H9 (cell line): ENCODE measurements around the gene DDC. TPM values are rescaled to one million over a fixed set of nuclear protein-coding genes. Genes with fewer than 3 reads are reported as not detected.
"Not testable (repeated sequence)": the region's sequence is repeated elsewhere in the genome, so short reads cannot be mapped to it uniquely, and the experiment has no call there.

Experiments
- DNase-seq: peaks from one replicate; pipeline ENCODE4 v3.0.0-alpha.2; 2017
- H2AFZ ChIP-seq: one replicate; pipeline ENCODE4 v1.6.1; 2013; ENCODE audit warnings: mild to moderate bottlenecking, low read length, control low read depth, moderate library complexity
- H2AK5ac ChIP-seq: 2 replicates; pipeline ENCODE4 v1.6.1; 2013; ENCODE audit warnings: low read length, control low read depth, mixed read lengths; ENCODE audit not compliant: insufficient read length
- H2BK120ac ChIP-seq: one replicate; pipeline ENCODE4 v1.6.1; 2013; ENCODE audit warnings: low read depth, mild to moderate bottlenecking, low read length, control low read depth, inconsistent platforms; ENCODE audit not compliant: poor library complexity, severe bottlenecking
- H2BK12ac ChIP-seq: 2 replicates; pipeline ENCODE4 v1.6.1; 2013; ENCODE audit warnings: low read length, control low read depth, mixed read lengths, low read depth; ENCODE audit not compliant: insufficient read length
- H2BK15ac ChIP-seq: 2 replicates; pipeline ENCODE4 v1.6.1; 2013; ENCODE audit warnings: low read depth, low read length, control low read depth
- H2BK20ac ChIP-seq: one replicate; pipeline ENCODE4 v1.6.1; 2013; ENCODE audit warnings: low read depth, mild to moderate bottlenecking, low read length, control low read depth, inconsistent platforms; ENCODE audit not compliant: poor library complexity, severe bottlenecking
- H2BK5ac ChIP-seq: 2 replicates; pipeline ENCODE4 v1.6.1; 2013; ENCODE audit warnings: low read length, control low read depth, mixed read lengths; ENCODE audit not compliant: insufficient read length
- H3K14ac ChIP-seq: 2 replicates; pipeline ENCODE4 v1.6.1; 2013; ENCODE audit warnings: low read length, control low read depth; ENCODE audit not compliant: insufficient read depth
- H3K18ac ChIP-seq: 2 replicates; pipeline ENCODE4 v1.6.1; 2013; ENCODE audit warnings: low read depth, mild to moderate bottlenecking, mixed read lengths, low read length, control low read depth; ENCODE audit not compliant: insufficient read length
- H3K23ac ChIP-seq: 2 replicates; pipeline ENCODE4 v1.6.1; 2013; ENCODE audit warnings: low read length, control low read depth, mixed read lengths, low read depth; ENCODE audit not compliant: insufficient read length
- H3K23me2 ChIP-seq: 2 replicates; pipeline ENCODE4 v1.6.1; 2013; ENCODE audit warnings: low read depth, mild to moderate bottlenecking, mixed read lengths, low read length, control low read depth; ENCODE audit not compliant: insufficient read length, poor library complexity, severe bottlenecking
- H3K27ac ChIP-seq: 2 replicates; pipeline ENCODE4 v1.5.1; 2013; ENCODE audit warnings: low read length, control low read depth, mixed read lengths, low read depth; ENCODE audit not compliant: insufficient read length
- H3K27me3 ChIP-seq: 2 replicates; pipeline ENCODE4 v1.6.1; 2013; ENCODE audit warnings: low read length, control low read depth, inconsistent platforms; ENCODE audit not compliant: insufficient read depth
- H3K4ac ChIP-seq: 2 replicates; pipeline ENCODE4 v1.6.1; 2013; ENCODE audit warnings: low read depth, mild to moderate bottlenecking, control low read depth, inconsistent platforms, low read length, moderate library complexity
- H3K4me1 ChIP-seq: 2 replicates; pipeline ENCODE4 v1.6.1; 2013; ENCODE audit warnings: low read length, control low read depth, inconsistent platforms; ENCODE audit not compliant: insufficient read depth
- H3K4me2 ChIP-seq: 2 replicates; pipeline ENCODE4 v1.6.1; 2013; ENCODE audit warnings: low read length, control low read depth, mixed read lengths; ENCODE audit not compliant: insufficient read length, insufficient read depth
- H3K56ac ChIP-seq: 2 replicates; pipeline ENCODE4 v1.6.1; 2013; ENCODE audit warnings: low read depth, mild to moderate bottlenecking, mixed read lengths, low read length, control low read depth; ENCODE audit not compliant: insufficient read length
- H3K79me1 ChIP-seq: 2 replicates; pipeline ENCODE4 v1.6.1; 2013; ENCODE audit warnings: low read depth, mild to moderate bottlenecking, moderate library complexity, low read length, control low read depth, inconsistent platforms; ENCODE audit not compliant: insufficient read depth, poor library complexity, severe bottlenecking
- H3K79me2 ChIP-seq: 2 replicates; pipeline ENCODE4 v1.6.1; 2013; ENCODE audit warnings: low read length, control low read depth, inconsistent platforms; ENCODE audit not compliant: insufficient read depth
- H3K9ac ChIP-seq: 2 replicates; pipeline ENCODE4 v1.6.1; 2013; ENCODE audit warnings: low read length, control low read depth, mixed read lengths; ENCODE audit not compliant: insufficient read length; ENCODE audit errors: extremely low read depth
- H3K9me3 ChIP-seq: one replicate; pipeline ENCODE4 v1.6.1; 2013; ENCODE audit warnings: low read depth, low read length, inconsistent platforms; ENCODE audit not compliant: control insufficient read depth
- H3T11ph ChIP-seq: one replicate; pipeline ENCODE4 v1.6.1; 2013; ENCODE audit warnings: mild to moderate bottlenecking, low read length, control low read depth, inconsistent platforms
- H4K20me1 ChIP-seq: one replicate; pipeline ENCODE4 v1.6.1; 2013; ENCODE audit not compliant: control insufficient read depth, insufficient read length, insufficient read depth
- H4K5ac ChIP-seq: 2 replicates; pipeline ENCODE4 v1.6.1; 2013; ENCODE audit warnings: low read depth, mild to moderate bottlenecking, mixed read lengths, low read length, control low read depth; ENCODE audit not compliant: insufficient read length
- H4K8ac ChIP-seq: replicated peaks from 2 replicates; pipeline ENCODE4 v1.6.1; 2013; ENCODE audit warnings: low read length, control low read depth, mixed read lengths, low read depth; ENCODE audit not compliant: insufficient read length
- H4K91ac ChIP-seq: 2 replicates; pipeline ENCODE4 v1.6.1; 2013; ENCODE audit warnings: low read depth, mild to moderate bottlenecking, moderate library complexity, mixed read lengths, low read length, control low read depth; ENCODE audit not compliant: insufficient read length
- H3K27ac Mint-ChIP-seq, 3 experiments: 2 replicates in 2 of 3; 3 replicates in 1 of 3; pipeline ENCODE4 v1.8.0; 2020 to 2021; ENCODE audit warnings: mixed read lengths in 3 of 3, mild to moderate bottlenecking in 1 of 3, moderate library complexity in 1 of 3
- H3K27me3 Mint-ChIP-seq: 2 replicates; pipeline ENCODE4 v1.8.0; 2021; ENCODE audit warnings: low read depth, mild to moderate bottlenecking, moderate library complexity, mixed read lengths
- H3K36me3 Mint-ChIP-seq, 3 experiments: 2 replicates in 2 of 3; 3 replicates in 1 of 3; pipeline ENCODE4 v1.8.0; 2020 to 2021; ENCODE audit warnings: low read depth in 3 of 3, mixed read lengths in 3 of 3; ENCODE audit not compliant: insufficient read depth in 1 of 3
- H3K4me1 Mint-ChIP-seq, 2 experiments: 2 replicates each; pipeline ENCODE4 v1.8.0; 2020; ENCODE audit warnings: mixed read lengths in 2 of 2
- H3K4me3 Mint-ChIP-seq, 2 experiments: 2 replicates in 1 of 2; 3 replicates in 1 of 2; pipeline ENCODE4 v1.8.0; 2020 to 2021; ENCODE audit warnings: mild to moderate bottlenecking in 2 of 2, mixed read lengths in 2 of 2, moderate library complexity in 1 of 2
- H3K9me3 Mint-ChIP-seq, 2 experiments: 2 replicates in 1 of 2; 3 replicates in 1 of 2; pipeline ENCODE4 v1.8.0; 2020; ENCODE audit warnings: mild to moderate bottlenecking in 2 of 2, mixed read lengths in 2 of 2, moderate library complexity in 1 of 2
- CTCF ChIP-seq: fragments of 200-600 bp; sonication (generic); conservative IDR thresholded peaks from 3 replicates; pipeline ENCODE4 v1.8.0; 2021; ENCODE audit warnings: antibody characterized with exemption, mild to moderate bottlenecking
- WGBS: extraction: QIAGEN DNeasy Blood & Tissue Kit; methylation state at CpG from one replicate; pipeline ENCODE4 v1.1.7; 2013; ENCODE audit warnings: missing lambda C conversion rate, low lambda C conversion rate, mixed read lengths; ENCODE audit not compliant: insufficient read length; ENCODE audit errors: extremely low coverage; 5-methylcytosine and 5-hydroxymethylcytosine counted together
- total RNA-seq: library from RNA; stranded (reverse); gene quantifications from 2 replicates; pipeline ENCODE4 v1.2.1, GENCODE V29; 2021

Gene DDC
- total RNA-seq, 1 experiment from 2014 or later = not detected

GRCh38 chr7:50528266-50529092 lies 36.7 kb downstream of the DDC start:
- 0 out of 7 replicates have a peak, but pooled peaks cover 0 to 2% (median 0%) of the 10 kb centered on the region in 3 experiments for H3K36me3 Mint-ChIP-seq
- H2BK5ac ChIP-seq = no peak overlapping the region
- H3K18ac ChIP-seq = no peak overlapping the region
- no peak overlapping the region for H2AFZ ChIP-seq
- H3K4me3 Mint-ChIP-seq = no peak overlapping the region; a peak in 1 of 5 replicates
- H3K9ac ChIP-seq = no peak overlapping the region
- H3T11ph ChIP-seq = no peak overlapping the region
- H3K23ac ChIP-seq = no peak overlapping the region
- H3K79me2 ChIP-seq = no peaks in the 10 kb centered on the region
- no peak for TF ChIP-seq CTCF
- no peak overlapping the region for H3K4me2 ChIP-seq
- no peak overlapping the region for H2BK120ac ChIP-seq
- no peak overlapping the region for H3K4ac ChIP-seq
- H3K27me3 ChIP-seq = no peaks in the 10 kb centered on the region
- H2BK15ac ChIP-seq = no peak overlapping the region
- peaks cover 3% of the 10 kb centered on the region for H3K27me3 Mint-ChIP-seq
- H3K9me3 Mint-ChIP-seq = peaks cover 0 to 2% of the 10 kb centered on the region in 2 experiments; a peak in 1 of 5 replicates
- no peaks in the 10 kb centered on the region for H4K20me1 ChIP-seq
- H3K56ac ChIP-seq = no peak overlapping the region
- H4K8ac ChIP-seq = no peak overlapping the region
- H4K5ac ChIP-seq = no peak overlapping the region
- H3K4me1 Mint-ChIP-seq = peaks cover 24 to 31% of the 10 kb centered on the region in 2 experiments
- no peaks in the 10 kb centered on the region; the same call in 1 of the 2 replicates for H3K4me1 ChIP-seq
- no peak overlapping the region for H4K91ac ChIP-seq
- 0 out of 7 replicates have a peak overlapping the region, but pooled peaks of 1 of the 3 experiments have one; percentile 50 for H3K27ac Mint-ChIP-seq
- H2AK5ac ChIP-seq = no peak overlapping the region
- no peak overlapping the region for H2BK20ac ChIP-seq
- no peaks in the 10 kb centered on the region for H3K79me1 ChIP-seq
- no peak overlapping the region for H3K14ac ChIP-seq
- no CpG with 5 or more reads among the region's 11 CpGs for WGBS
- H2BK12ac ChIP-seq = no peak overlapping the region
- H3K23me2 ChIP-seq = no peaks in the 10 kb centered on the region
- no peak overlapping the region for H3K27ac ChIP-seq
- H3K9me3 ChIP-seq = no peaks in the 10 kb centered on the region
- DNase-seq = peak; percentile 23

- not testable (repeated sequence) for H3K23me2 ChIP-seq, H3K27me3 Mint-ChIP-seq, H4K20me1 ChIP-seq, H3K14ac ChIP-seq, H3K23ac ChIP-seq, H3K9me3 ChIP-seq, H2AK5ac ChIP-seq, H3K27me3 ChIP-seq, DNase-seq, H4K91ac ChIP-seq, H2BK12ac ChIP-seq, H3K18ac ChIP-seq, H4K8ac ChIP-seq, H3K27ac Mint-ChIP-seq, H2BK120ac ChIP-seq, H3K79me1 ChIP-seq, H3K4me2 ChIP-seq, H2BK15ac ChIP-seq, H3K4ac ChIP-seq, H4K5ac ChIP-seq, H3K4me1 ChIP-seq, H2BK20ac ChIP-seq, H3K56ac ChIP-seq, H3K4me3 Mint-ChIP-seq, H3K27ac ChIP-seq, H3K4me1 Mint-ChIP-seq, H3K9ac ChIP-seq, H2BK5ac ChIP-seq, H2AFZ ChIP-seq, H3T11ph ChIP-seq, H3K79me2 ChIP-seq
- peaks cover 2 to 19% (median 4%) of the 10 kb centered on the region in 3 experiments; a peak in 5 of 7 replicates for H3K36me3 Mint-ChIP-seq
- WGBS = no CpG with 5 or more reads among the region's 3 CpGs
- peaks cover 34% of the 10 kb centered on the region in 2 experiments for H3K9me3 Mint-ChIP-seq
Observed at GRCh38 chr7:50519350-50519749, 45.9 kb downstream of the DDC start.
